ENCODE data around the gene CCDC28A. TPM values are rescaled to one million over a fixed set of nuclear protein-coding genes. Genes with fewer than 3 reads are reported as not detected.
A peak's percentile ranks its signal among the peaks of the same experiment; 100 is the strongest.

The CCDC28A gene
- total RNA-seq, result 10 to 100 TPM; 11.9 to 13.4 TPM
- polyA plus RNA-seq, result 10 to 100 TPM; 18.7 to 20.3 TPM

DNA sequence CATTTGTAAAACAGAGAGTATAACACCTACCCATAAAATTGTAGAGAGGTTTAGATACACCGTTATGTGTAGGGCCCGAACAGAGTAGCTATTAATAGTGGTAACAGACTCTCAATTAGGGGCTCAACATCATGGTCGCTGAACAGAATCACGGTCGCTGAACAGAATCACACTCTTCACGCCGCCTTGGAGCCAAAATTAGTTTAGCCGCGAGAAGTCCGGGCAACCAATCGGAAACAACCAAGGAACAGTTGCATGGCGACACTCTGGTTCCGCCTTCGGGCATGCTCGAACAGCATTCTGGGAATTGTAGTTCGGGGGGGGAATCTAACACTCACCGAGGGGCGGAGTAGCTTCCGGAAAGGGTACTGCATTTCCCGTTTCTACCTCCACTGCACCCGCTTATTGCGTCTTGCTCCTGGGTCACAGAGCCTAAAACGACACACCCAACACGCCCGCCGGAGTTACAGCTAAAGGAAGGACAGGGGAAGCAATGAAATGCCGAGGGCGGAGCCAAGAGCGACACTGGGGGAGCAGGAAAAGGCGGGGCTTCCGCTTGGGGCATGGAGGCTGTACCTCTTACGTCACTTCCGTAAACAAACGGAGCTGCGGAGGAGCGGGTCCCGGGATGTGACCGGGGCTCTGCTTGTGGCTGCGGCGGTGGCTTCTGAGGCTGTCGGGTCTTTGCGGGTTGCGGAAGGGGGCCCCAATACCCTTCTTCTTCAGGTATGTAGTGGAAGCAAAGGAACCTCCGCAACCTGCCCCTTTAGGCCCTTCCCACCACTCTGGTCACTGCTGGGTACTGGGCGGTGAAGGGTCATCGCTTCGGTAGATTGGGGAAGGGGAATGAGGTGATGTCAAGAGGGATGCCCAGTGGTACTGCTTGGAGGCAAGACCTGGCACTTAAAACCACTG is at the start of gene CCDC28A:
Gene CCDC28A, plus strand, starts transcription at position 593 of the 915 bp plus-strand sequence. CDS start 2,352 bp downstream, outside the sequence.
- peak; percentile 93 for DNase-seq (ENCODE audit: low spot score)
- under 1% methylated on average over 47 of the region's 47 CpGs for WGBS
- Histone ChIP-seq H3K27ac (ENCODE audit: low read depth in 1 of 2, low read length in 2 of 2) (peak within 1 kb of the TSS; percentile 95 to 98), H3K4me1 (ENCODE audit: control insufficient read depth in 4 of 4, insufficient read depth in 4 of 4, low read length in 3 of 4) (peaks cover 3 to 22% (median 16%) of the 10 kb centered on the region in 4 donors), H3K27me3 (ENCODE audit: control insufficient read depth in 4 of 4, insufficient read depth in 4 of 4, low read length in 3 of 4) (no peaks in the 10 kb centered on the region), H3K4me3 (ENCODE audit: low read depth in 1 of 3, low read length in 3 of 3) (peak within 1 kb of the TSS; percentile 79 to 98 (median 95)), H3K36me3 (ENCODE audit: control insufficient read depth in 4 of 4, insufficient read depth in 3 of 4, low read depth in 1 of 4, low read length in 3 of 4) (peaks cover 2 to 12% (median 9%) of the 10 kb centered on the region in 4 donors), H3K9me3 (ENCODE audit: control insufficient read depth in 4 of 4, low read length in 3 of 4) (no peaks in the 10 kb centered on the region), H3K9ac (ENCODE audit: low read depth in 1 of 2, low read length in 2 of 2) (peak within 1 kb of the TSS; percentile 69 to 91)
- no peak for TF ChIP-seq NR2F2 (IDR thresholded peaks at IDR 0.05)
- no peak for TF ChIP-seq EGR1 (IDR thresholded peaks at IDR 0.05; ENCODE audit: low read depth in 2 of 2)
- TF ChIP-seq FOXA1 (IDR thresholded peaks at IDR 0.05), result no peak
- peak; percentile 92 to 98 for TF ChIP-seq GABPA (IDR thresholded peaks at IDR 0.05 in 1 of 2, conservative IDR thresholded peaks at IDR 0.05 in 1 of 2)
- TF ChIP-seq, protein P1, sequence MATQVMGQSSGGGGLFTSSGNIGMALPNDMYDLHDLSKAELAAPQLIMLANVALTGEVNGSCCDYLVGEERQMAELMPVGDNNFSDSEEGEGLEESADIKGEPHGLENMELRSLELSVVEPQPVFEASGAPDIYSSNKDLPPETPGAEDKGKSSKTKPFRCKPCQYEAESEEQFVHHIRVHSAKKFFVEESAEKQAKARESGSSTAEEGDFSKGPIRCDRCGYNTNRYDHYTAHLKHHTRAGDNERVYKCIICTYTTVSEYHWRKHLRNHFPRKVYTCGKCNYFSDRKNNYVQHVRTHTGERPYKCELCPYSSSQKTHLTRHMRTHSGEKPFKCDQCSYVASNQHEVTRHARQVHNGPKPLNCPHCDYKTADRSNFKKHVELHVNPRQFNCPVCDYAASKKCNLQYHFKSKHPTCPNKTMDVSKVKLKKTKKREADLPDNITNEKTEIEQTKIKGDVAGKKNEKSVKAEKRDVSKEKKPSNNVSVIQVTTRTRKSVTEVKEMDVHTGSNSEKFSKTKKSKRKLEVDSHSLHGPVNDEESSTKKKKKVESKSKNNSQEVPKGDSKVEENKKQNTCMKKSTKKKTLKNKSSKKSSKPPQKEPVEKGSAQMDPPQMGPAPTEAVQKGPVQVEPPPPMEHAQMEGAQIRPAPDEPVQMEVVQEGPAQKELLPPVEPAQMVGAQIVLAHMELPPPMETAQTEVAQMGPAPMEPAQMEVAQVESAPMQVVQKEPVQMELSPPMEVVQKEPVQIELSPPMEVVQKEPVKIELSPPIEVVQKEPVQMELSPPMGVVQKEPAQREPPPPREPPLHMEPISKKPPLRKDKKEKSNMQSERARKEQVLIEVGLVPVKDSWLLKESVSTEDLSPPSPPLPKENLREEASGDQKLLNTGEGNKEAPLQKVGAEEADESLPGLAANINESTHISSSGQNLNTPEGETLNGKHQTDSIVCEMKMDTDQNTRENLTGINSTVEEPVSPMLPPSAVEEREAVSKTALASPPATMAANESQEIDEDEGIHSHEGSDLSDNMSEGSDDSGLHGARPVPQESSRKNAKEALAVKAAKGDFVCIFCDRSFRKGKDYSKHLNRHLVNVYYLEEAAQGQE (IDR thresholded peaks at IDR 0.05), result peak; percentile 31
- peak in 1 of 2 donors; percentile 14 for TF ChIP-seq RAD21 (IDR thresholded peaks at IDR 0.05)
- TF ChIP-seq HNF4A (conservative IDR thresholded peaks at IDR 0.05), result no peak
- no peak for TF ChIP-seq HNF4G (IDR thresholded peaks at IDR 0.05)
- TF ChIP-seq, protein P2, sequence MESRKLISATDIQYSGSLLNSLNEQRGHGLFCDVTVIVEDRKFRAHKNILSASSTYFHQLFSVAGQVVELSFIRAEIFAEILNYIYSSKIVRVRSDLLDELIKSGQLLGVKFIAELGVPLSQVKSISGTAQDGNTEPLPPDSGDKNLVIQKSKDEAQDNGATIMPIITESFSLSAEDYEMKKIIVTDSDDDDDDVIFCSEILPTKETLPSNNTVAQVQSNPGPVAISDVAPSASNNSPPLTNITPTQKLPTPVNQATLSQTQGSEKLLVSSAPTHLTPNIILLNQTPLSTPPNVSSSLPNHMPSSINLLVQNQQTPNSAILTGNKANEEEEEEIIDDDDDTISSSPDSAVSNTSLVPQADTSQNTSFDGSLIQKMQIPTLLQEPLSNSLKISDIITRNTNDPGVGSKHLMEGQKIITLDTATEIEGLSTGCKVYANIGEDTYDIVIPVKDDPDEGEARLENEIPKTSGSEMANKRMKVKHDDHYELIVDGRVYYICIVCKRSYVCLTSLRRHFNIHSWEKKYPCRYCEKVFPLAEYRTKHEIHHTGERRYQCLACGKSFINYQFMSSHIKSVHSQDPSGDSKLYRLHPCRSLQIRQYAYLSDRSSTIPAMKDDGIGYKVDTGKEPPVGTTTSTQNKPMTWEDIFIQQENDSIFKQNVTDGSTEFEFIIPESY (IDR thresholded peaks at IDR 0.05), result peak; percentile 95
- no peak for TF ChIP-seq JUND (IDR thresholded peaks at IDR 0.05)
- TF ChIP-seq, protein P3, sequence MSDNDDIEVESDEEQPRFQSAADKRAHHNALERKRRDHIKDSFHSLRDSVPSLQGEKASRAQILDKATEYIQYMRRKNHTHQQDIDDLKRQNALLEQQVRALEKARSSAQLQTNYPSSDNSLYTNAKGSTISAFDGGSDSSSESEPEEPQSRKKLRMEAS (IDR thresholded peaks at IDR 0.05), result peak; percentile 85
- no peak for TF ChIP-seq FOXA2 (IDR thresholded peaks at IDR 0.05)
- TF ChIP-seq, protein P4, sequence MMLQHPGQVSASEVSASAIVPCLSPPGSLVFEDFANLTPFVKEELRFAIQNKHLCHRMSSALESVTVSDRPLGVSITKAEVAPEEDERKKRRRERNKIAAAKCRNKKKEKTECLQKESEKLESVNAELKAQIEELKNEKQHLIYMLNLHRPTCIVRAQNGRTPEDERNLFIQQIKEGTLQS (IDR thresholded peaks at IDR 0.05), result peak; percentile 23
- TF ChIP-seq YY1 (IDR thresholded peaks at IDR 0.05), result peak; percentile 83
- peak in 1 of 2 donors; percentile 12 for TF ChIP-seq RXRA (IDR thresholded peaks at IDR 0.05)
- TF ChIP-seq, protein P5, sequence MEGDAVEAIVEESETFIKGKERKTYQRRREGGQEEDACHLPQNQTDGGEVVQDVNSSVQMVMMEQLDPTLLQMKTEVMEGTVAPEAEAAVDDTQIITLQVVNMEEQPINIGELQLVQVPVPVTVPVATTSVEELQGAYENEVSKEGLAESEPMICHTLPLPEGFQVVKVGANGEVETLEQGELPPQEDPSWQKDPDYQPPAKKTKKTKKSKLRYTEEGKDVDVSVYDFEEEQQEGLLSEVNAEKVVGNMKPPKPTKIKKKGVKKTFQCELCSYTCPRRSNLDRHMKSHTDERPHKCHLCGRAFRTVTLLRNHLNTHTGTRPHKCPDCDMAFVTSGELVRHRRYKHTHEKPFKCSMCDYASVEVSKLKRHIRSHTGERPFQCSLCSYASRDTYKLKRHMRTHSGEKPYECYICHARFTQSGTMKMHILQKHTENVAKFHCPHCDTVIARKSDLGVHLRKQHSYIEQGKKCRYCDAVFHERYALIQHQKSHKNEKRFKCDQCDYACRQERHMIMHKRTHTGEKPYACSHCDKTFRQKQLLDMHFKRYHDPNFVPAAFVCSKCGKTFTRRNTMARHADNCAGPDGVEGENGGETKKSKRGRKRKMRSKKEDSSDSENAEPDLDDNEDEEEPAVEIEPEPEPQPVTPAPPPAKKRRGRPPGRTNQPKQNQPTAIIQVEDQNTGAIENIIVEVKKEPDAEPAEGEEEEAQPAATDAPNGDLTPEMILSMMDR (IDR thresholded peaks at IDR 0.05; ENCODE audit: low read depth, low read length, missing input control), result peak; percentile 12
- TF ChIP-seq TAF1 (conservative IDR thresholded peaks at IDR 0.05), result no peak
- peak; percentile 62 for TF ChIP-seq SP1 (IDR thresholded peaks at IDR 0.05)
